ENCODE results near the gene FUCA2.

The FUCA2 gene

GRCh38 chr6:143468026-143468425 is 43.5 kb downstream of the FUCA2 start:
- H3K4me1 ChIP-seq (ENCODE audit: control insufficient read depth, low read length): no peaks in the 10 kb centered on the region
- peaks cover 22% of the 10 kb centered on the region for H3K36me3 ChIP-seq (ENCODE audit: control insufficient read depth, low read length)
- H4K20me1 ChIP-seq (ENCODE audit: control insufficient read depth, insufficient read depth, low read depth, low read length): no peaks in the 10 kb centered on the region
- no peak overlapping the region for H3K4me3 ChIP-seq (ENCODE audit: low read length)
- no peak overlapping the region for H3K27ac ChIP-seq (ENCODE audit: low read depth, low read length)
- no peaks in the 10 kb centered on the region for H3K79me2 ChIP-seq (ENCODE audit: control insufficient read depth, low read length)
- no peaks in the 10 kb centered on the region for H3K27me3 ChIP-seq (ENCODE audit: control insufficient read depth, low read length)
- no peaks in the 10 kb centered on the region for H3K9me2 ChIP-seq (replicated peaks; ENCODE audit: control insufficient read depth, low read length)
- H3K9me3 ChIP-seq (ENCODE audit: control insufficient read depth, insufficient read depth, low read length): no peaks in the 10 kb centered on the region
- H3K4me2 ChIP-seq (ENCODE audit: low read length): no peak overlapping the region
- TF ChIP-seq CTCF (IDR thresholded peaks at IDR 0.05; ENCODE audit: low read depth, low read length, poor library complexity, severe bottlenecking): no peak
- TF ChIP-seq EZH2phosphoT487 (IDR thresholded peaks at IDR 0.05; ENCODE audit: borderline replicate concordance, low read length): no peak
- no peaks in the 10 kb centered on the region for H3F3A ChIP-seq (ENCODE audit: control insufficient read depth, insufficient read depth)

- Histone ChIP-seq H3K4me2 (ENCODE audit: low read length) (no peak overlapping the region), H3K4me1 (ENCODE audit: control insufficient read depth, low read length) (no peaks in the 10 kb centered on the region), H3K9me2 (replicated peaks; ENCODE audit: control insufficient read depth, low read length) (no peaks in the 10 kb centered on the region), H3K27ac (ENCODE audit: low read depth, low read length) (no peak overlapping the region), H3K36me3 (ENCODE audit: control insufficient read depth, low read length) (peaks cover 12% of the 10 kb centered on the region), H3K9me3 (ENCODE audit: control insufficient read depth, insufficient read depth, low read length) (no peaks in the 10 kb centered on the region), H3K4me3 (ENCODE audit: low read length) (no peak overlapping the region), H4K20me1 (ENCODE audit: control insufficient read depth, insufficient read depth, low read depth, low read length) (no peaks in the 10 kb centered on the region), H3K27me3 (ENCODE audit: control insufficient read depth, low read length) (no peaks in the 10 kb centered on the region), H3K79me2 (ENCODE audit: control insufficient read depth, low read length) (no peaks in the 10 kb centered on the region), H3F3A (ENCODE audit: control insufficient read depth, insufficient read depth) (no peaks in the 10 kb centered on the region)
- TF ChIP-seq CTCF (IDR thresholded peaks at IDR 0.05; ENCODE audit: low read depth, low read length, poor library complexity, severe bottlenecking) (no peak), EZH2phosphoT487 (IDR thresholded peaks at IDR 0.05; ENCODE audit: borderline replicate concordance, low read length) (no peak)
Measured at GRCh38 chr6:143465546-143465945, 46.0 kb downstream of the FUCA2 start.

DNA sequence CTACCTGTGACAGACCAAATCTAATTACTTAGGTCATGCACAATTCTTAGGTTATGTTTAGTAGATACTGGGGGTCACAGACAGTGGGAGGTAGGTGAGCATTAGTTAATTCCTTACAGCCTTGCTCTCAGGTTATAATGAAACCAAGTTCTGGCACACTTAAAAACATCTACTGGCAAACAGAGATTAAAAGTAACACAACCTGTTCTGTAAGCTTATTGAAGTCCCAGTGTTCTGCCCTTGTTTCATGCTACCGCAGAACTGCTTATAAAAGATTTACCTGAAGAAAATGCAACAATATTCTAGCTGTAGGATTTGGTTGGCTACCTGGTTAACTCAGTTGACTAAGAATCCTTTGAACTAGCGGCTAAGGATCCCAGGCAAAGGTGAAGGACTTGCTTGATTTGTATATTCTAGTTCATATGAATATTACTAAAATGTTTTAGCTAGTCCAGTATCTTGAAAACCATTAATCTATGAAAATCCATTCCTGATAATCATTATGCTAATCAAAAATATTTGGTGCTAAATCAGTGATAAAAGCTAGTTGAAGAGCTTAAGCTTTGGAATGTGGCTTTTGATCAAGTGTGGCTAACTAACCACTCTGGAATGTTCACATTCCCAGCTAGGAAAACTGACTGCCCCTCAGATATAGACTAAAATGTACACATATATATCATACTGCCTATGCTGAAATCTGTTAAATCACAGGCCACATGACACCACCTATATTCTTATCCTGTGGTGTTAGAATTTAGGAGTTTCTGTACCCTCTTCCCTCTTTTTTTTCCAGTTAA is 53.8 kb downstream of the FUCA2 start:
- TF ChIP-seq CTCF (IDR thresholded peaks at IDR 0.05; ENCODE audit: low read depth, low read length, poor library complexity, severe bottlenecking) (no peak), EZH2phosphoT487 (IDR thresholded peaks at IDR 0.05; ENCODE audit: borderline replicate concordance, low read length) (no peak)
- peaks cover 40% of the 10 kb centered on the region for H3K79me2 ChIP-seq (ENCODE audit: control insufficient read depth, low read length)
- no peaks in the 10 kb centered on the region for H3K9me3 ChIP-seq (ENCODE audit: control insufficient read depth, insufficient read depth, low read length)
- no peaks in the 10 kb centered on the region for H4K20me1 ChIP-seq (ENCODE audit: control insufficient read depth, insufficient read depth, low read depth, low read length)
- no peaks in the 10 kb centered on the region for H3F3A ChIP-seq (ENCODE audit: control insufficient read depth, insufficient read depth)
- peaks cover 24% of the 10 kb centered on the region for H3K36me3 ChIP-seq (ENCODE audit: control insufficient read depth, low read length)
- no peak overlapping the region for H3K4me2 ChIP-seq (ENCODE audit: low read length)
- no peak overlapping the region for H3K4me3 ChIP-seq (ENCODE audit: low read length)
- H3K27ac ChIP-seq (ENCODE audit: low read depth, low read length): no peak overlapping the region
- H3K27me3 ChIP-seq (ENCODE audit: control insufficient read depth, low read length): no peaks in the 10 kb centered on the region
- peaks cover 8% of the 10 kb centered on the region for H3K4me1 ChIP-seq (ENCODE audit: control insufficient read depth, low read length)
- H3K9me2 ChIP-seq (replicated peaks; ENCODE audit: control insufficient read depth, low read length): no peaks in the 10 kb centered on the region

Measured in DOHH2 (cell line).